ENCODE results near the gene NLN. TPM values are rescaled to one million over a fixed set of nuclear protein-coding genes. Genes with fewer than 3 reads are reported as not detected.

Gene NLN
- total RNA-seq, 1 donor from 2014 or later, result 47.2 TPM

DNA sequence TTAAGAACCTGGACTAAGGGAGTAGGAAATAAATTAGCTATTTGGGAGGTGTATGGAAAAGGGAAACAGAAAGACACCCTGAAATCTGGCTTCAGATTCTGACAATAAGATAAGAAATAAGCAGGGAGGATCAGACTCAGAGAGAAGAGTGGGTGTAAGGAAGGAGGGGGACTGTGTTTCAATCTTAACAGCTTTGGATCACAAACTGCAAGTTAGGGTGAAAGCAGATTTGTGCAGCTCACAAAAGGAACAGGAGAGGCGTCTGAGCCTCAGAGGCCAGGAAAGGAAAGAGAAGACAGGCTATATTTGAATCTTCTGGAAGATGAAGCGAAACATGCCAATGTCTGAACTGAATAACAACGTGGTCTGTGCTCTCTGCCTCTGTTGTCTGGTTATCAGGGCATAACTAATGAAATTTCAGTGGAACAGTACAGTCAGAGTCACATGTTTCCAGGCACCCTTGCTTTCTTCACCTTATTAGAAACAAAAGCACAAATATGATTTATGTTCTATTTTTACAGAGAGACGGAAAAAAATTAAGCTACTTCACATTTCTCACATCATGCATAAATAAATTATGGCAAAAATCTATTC is 26.7 kb upstream of the NLN start:
- H3K4me3 Mint-ChIP-seq, result no peak overlapping the region
- no peaks in the 10 kb centered on the region for H3K4me1 Mint-ChIP-seq (ENCODE audit: unreplicated experiment)
- peaks cover 17% of the 10 kb centered on the region for H3K36me3 Mint-ChIP-seq
- TF ChIP-seq, protein P1, sequence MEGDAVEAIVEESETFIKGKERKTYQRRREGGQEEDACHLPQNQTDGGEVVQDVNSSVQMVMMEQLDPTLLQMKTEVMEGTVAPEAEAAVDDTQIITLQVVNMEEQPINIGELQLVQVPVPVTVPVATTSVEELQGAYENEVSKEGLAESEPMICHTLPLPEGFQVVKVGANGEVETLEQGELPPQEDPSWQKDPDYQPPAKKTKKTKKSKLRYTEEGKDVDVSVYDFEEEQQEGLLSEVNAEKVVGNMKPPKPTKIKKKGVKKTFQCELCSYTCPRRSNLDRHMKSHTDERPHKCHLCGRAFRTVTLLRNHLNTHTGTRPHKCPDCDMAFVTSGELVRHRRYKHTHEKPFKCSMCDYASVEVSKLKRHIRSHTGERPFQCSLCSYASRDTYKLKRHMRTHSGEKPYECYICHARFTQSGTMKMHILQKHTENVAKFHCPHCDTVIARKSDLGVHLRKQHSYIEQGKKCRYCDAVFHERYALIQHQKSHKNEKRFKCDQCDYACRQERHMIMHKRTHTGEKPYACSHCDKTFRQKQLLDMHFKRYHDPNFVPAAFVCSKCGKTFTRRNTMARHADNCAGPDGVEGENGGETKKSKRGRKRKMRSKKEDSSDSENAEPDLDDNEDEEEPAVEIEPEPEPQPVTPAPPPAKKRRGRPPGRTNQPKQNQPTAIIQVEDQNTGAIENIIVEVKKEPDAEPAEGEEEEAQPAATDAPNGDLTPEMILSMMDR (conservative IDR thresholded peaks at IDR 0.05), result no peak
- no peak overlapping the region for H3K27ac Mint-ChIP-seq
- no peaks in the 10 kb centered on the region for H3K9me3 Mint-ChIP-seq
- H3K27me3 Mint-ChIP-seq, result no peaks in the 10 kb centered on the region
- no peak for DNase-seq (ENCODE audit: extremely low spot score, unreplicated experiment)

DNA sequence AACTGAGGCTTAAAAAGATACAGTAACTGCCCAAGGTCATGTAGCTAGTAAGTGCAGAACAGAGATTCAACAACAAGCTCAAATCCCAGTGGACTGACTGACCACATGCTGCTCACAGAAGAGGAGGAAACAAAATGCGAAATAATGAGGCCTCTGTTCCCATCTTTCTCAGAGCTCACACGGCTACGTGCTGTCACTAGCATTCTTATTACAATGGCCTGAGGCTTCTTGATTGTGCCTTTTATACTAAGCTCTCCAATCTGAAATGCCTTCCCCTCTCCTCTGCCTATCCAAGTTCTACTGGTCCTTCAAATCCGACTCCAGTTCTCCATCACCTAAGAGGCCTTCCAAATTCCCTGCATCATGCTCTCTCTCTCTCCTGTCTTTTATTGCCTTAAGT is 26.1 kb upstream of the NLN start:
- no peak overlapping the region for H3K27ac Mint-ChIP-seq
- H3K36me3 Mint-ChIP-seq, result peaks cover 15% of the 10 kb centered on the region
- DNase-seq (ENCODE audit: extremely low spot score, unreplicated experiment), result no peak
- H3K4me3 Mint-ChIP-seq, result no peak overlapping the region
- no peaks in the 10 kb centered on the region for H3K4me1 Mint-ChIP-seq (ENCODE audit: unreplicated experiment)
- H3K9me3 Mint-ChIP-seq, result no peaks in the 10 kb centered on the region
- TF ChIP-seq, protein P1 (conservative IDR thresholded peaks at IDR 0.05), result no peak
- H3K27me3 Mint-ChIP-seq, result no peaks in the 10 kb centered on the region

DNA sequence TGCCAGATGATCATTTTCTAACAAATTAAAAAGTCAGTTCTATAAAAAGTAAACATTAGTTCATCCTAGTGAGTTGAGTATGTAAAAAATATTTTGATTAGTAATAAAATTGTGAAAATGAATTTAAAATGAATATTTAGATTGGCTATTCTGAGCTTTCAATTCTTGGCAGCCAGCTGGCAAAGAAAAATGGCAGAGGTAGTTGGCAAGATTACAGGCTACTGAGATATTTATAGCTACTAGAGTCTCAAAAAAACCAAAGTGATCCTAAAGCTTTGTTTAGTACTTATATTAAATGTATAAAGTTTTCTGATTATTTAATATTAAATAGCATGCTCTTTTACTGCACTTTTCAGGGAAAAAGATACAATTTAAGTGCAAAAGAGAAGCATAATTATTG is 25.1 kb upstream of the NLN start:
- no peaks in the 10 kb centered on the region for H3K27me3 Mint-ChIP-seq
- H3K4me3 Mint-ChIP-seq, result no peak overlapping the region
- peaks cover 12% of the 10 kb centered on the region for H3K36me3 Mint-ChIP-seq
- TF ChIP-seq, protein P1 (conservative IDR thresholded peaks at IDR 0.05), result no peak
- no peak for DNase-seq (ENCODE audit: extremely low spot score, unreplicated experiment)
- no peak overlapping the region for H3K27ac Mint-ChIP-seq
- no peaks in the 10 kb centered on the region for H3K4me1 Mint-ChIP-seq (ENCODE audit: unreplicated experiment)
- no peaks in the 10 kb centered on the region for H3K9me3 Mint-ChIP-seq

DNA sequence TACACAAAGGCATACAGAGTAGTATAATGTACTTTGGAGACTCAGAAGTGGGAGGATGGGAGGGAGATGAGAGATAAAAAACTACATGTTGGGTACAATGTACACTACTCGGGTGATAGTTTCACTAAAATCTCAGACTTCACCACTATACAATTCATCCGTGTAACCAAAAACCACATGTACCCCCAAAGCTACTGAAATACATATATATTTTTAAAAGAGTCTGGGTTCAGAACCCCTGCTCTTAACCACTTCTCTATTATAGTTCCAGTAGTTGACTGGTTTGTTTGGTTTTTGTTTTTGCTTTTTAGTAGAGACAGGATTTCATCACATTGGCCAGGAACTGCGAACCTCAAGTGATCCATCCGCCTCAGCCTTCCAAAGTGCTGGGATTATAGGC is 22.7 kb upstream of the NLN start:
- no peaks in the 10 kb centered on the region for H3K27me3 Mint-ChIP-seq
- no peak for DNase-seq (ENCODE audit: extremely low spot score, unreplicated experiment)
- no peaks in the 10 kb centered on the region for H3K9me3 Mint-ChIP-seq
- H3K36me3 Mint-ChIP-seq, result peaks cover 18% of the 10 kb centered on the region
- no peaks in the 10 kb centered on the region for H3K4me1 Mint-ChIP-seq (ENCODE audit: unreplicated experiment)
- no peak overlapping the region for H3K27ac Mint-ChIP-seq
- TF ChIP-seq, protein P1 (conservative IDR thresholded peaks at IDR 0.05), result no peak
- no peak overlapping the region for H3K4me3 Mint-ChIP-seq

DNA sequence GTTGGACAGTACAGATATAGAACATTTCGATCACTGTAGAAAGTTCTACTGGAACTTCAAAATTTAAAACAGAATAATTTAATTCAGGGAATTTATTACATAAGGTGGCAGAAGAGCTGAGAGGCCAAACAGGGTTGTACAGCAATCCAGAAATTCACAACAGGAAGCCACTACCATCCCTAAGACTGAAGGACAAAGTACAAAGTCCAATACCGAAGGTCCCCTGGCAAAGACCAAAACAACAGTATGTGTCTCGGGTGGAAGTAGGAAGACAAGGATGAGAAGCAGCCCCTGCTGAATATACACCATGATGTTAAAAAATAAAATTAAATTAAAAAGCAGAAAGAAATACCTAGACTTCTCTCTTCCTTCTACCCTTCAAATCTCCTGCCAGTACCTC is 20.0 kb upstream of the NLN start:
- no peak for DNase-seq (ENCODE audit: extremely low spot score, unreplicated experiment)
- H3K27ac Mint-ChIP-seq, result no peak overlapping the region
- H3K27me3 Mint-ChIP-seq, result no peaks in the 10 kb centered on the region
- no peaks in the 10 kb centered on the region for H3K4me1 Mint-ChIP-seq (ENCODE audit: unreplicated experiment)
- H3K9me3 Mint-ChIP-seq, result no peaks in the 10 kb centered on the region
- TF ChIP-seq, protein P1 (conservative IDR thresholded peaks at IDR 0.05), result no peak
- peaks cover 22% of the 10 kb centered on the region for H3K36me3 Mint-ChIP-seq
- no peak overlapping the region for H3K4me3 Mint-ChIP-seq

Measured in type B pancreatic cell (in vitro differentiated cells).